Measurements from ENCODE around the gene ATP9B.

Gene ATP9B

DNA sequence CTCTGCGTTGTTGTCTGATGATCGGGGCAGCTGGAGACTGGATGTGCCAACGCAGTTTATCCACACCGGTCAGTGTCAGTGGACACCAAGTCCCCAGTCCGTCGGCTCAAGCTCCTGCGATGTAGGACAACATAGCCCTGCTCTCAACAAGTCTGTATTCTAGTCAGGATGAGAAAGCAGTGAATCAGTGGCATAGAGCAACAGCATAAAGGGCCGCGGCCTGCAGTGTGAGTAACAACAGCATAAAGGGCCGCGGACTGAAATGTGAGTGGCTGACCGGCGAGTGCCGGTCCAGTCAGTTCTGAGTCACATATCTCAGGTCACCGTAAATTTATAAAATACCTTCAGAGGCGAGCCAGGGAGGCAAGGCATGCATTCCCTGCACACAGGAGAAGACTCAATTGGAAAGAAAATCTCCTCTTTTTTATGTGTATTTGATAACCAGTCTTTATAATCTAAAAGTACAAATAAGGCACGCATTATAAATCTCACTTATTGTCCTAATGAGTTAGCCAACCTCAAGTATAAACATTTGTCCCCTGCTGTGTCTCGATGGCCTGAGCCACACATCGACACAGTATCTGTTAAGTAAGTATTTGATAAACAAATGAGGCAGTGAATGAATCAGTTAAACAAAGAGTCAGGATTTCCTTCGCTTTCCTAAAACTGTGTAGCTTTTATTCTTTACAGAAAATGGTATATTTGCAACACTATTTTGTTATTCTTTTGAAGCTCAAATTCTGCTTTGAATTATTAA lies 292.8 kb downstream of the ATP9B start:
- H3K27ac ChIP-seq (ENCODE audit: low read length) = no peak overlapping the region
- no peak for TF ChIP-seq EZH2phosphoT487 (IDR thresholded peaks at IDR 0.05; ENCODE audit: low read depth)
- TF ChIP-seq, protein P1, sequence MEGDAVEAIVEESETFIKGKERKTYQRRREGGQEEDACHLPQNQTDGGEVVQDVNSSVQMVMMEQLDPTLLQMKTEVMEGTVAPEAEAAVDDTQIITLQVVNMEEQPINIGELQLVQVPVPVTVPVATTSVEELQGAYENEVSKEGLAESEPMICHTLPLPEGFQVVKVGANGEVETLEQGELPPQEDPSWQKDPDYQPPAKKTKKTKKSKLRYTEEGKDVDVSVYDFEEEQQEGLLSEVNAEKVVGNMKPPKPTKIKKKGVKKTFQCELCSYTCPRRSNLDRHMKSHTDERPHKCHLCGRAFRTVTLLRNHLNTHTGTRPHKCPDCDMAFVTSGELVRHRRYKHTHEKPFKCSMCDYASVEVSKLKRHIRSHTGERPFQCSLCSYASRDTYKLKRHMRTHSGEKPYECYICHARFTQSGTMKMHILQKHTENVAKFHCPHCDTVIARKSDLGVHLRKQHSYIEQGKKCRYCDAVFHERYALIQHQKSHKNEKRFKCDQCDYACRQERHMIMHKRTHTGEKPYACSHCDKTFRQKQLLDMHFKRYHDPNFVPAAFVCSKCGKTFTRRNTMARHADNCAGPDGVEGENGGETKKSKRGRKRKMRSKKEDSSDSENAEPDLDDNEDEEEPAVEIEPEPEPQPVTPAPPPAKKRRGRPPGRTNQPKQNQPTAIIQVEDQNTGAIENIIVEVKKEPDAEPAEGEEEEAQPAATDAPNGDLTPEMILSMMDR (IDR thresholded peaks at IDR 0.05; ENCODE audit: low read depth, low read length) = no peak
- H3K79me2 ChIP-seq (ENCODE audit: low read length) = no peaks in the 10 kb centered on the region
- peaks cover 51% of the 10 kb centered on the region for H3K36me3 ChIP-seq (replicated peaks; ENCODE audit: low read depth, low read length)
- H2AFZ ChIP-seq (ENCODE audit: low read depth, low read length) = no peak overlapping the region
- H3K4me2 ChIP-seq (ENCODE audit: low read length) = no peak overlapping the region
- H3K9me3 ChIP-seq (ENCODE audit: insufficient read depth, low read length) = no peaks in the 10 kb centered on the region
- H3K4me3 ChIP-seq (ENCODE audit: low read length) = no peak overlapping the region
- H3K9ac ChIP-seq (ENCODE audit: low read length) = no peak overlapping the region
- H3K4me1 ChIP-seq (ENCODE audit: low read length) = no peaks in the 10 kb centered on the region
- no peaks in the 10 kb centered on the region for H4K20me1 ChIP-seq (ENCODE audit: insufficient read depth, low read length)
- H3K27me3 ChIP-seq (ENCODE audit: low read depth, low read length) = no peaks in the 10 kb centered on the region

DNA sequence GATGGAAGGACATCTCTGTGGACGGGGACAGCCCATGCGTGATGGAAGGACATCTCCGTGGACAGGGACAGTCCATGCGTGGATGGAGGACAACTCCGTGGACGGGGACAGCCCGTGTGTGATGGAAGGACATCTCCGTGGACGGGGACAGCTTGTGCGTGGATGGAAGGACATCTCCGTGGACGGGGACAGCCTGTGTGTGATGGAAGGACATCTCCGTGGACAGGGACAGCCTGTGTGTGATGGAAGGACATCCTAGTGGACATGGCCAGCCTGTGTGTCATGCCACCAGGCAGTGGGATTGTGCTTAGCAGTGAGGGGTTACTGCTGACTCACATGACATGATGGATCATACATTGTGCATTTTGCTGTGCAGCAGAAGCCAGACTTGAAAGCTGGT lies 296.5 kb downstream of the ATP9B start:
- Histone ChIP-seq H4K20me1 (ENCODE audit: insufficient read depth, low read length) (no peaks in the 10 kb centered on the region), H3K36me3 (replicated peaks; ENCODE audit: low read depth, low read length) (peaks cover 39% of the 10 kb centered on the region), H3K79me2 (ENCODE audit: low read length) (no peaks in the 10 kb centered on the region), H3K27me3 (ENCODE audit: low read depth, low read length) (no peaks in the 10 kb centered on the region), H3K4me2 (ENCODE audit: low read length) (no peak overlapping the region), H3K27ac (ENCODE audit: low read length) (no peak overlapping the region), H2AFZ (ENCODE audit: low read depth, low read length) (no peak overlapping the region), H3K9me3 (ENCODE audit: insufficient read depth, low read length) (no peaks in the 10 kb centered on the region), H3K4me3 (ENCODE audit: low read length) (no peak overlapping the region), H3K9ac (ENCODE audit: low read length) (no peak overlapping the region), H3K4me1 (ENCODE audit: low read length) (no peaks in the 10 kb centered on the region)
- TF ChIP-seq, protein P1 (IDR thresholded peaks at IDR 0.05; ENCODE audit: low read depth, low read length) = no peak
- TF ChIP-seq EZH2phosphoT487 (IDR thresholded peaks at IDR 0.05; ENCODE audit: low read depth) = no peak

DNA sequence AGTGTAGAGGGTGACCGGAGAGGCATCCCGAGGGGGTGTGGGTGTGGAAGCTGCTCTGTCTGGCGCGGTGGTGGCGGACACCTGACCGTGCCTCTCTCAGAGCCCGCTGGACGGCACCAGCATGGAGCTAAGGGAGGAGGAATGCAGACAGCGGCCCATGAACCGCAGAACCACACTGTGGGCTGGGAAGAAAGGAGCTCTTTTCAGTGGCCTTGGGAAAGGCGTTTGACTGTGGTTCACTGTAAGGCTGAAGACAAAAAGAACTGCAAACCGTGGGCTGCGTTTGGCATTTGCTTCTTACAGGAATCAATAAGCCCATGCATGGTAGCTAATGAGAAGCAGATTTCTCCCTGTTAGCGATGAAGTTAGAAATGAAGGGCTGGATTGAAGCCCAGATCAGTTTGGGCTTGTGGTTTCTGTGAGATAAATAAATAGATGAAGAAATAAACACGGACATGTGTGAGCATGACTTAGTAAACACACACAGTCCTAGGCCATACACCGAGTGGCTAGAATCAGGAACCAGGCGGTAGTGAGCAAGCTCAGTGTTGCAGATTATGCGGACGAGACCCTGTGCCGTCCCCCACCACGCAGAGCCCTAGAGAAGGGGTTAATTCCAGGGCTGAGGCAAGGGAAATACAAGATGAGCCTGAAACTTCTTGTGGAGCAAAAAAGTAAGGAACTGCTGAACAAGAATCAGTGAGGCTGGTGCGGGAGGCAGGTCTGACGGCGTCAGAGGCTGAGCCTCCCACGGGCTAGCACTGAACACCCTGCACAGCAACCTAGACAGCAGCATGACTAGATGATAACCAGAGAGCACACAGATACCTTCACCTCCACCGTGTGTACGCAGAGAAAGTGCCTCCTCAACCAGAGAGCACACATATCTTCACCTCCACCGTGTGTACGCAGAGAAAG lies 297.2 kb downstream of the ATP9B start:
- no peak overlapping the region for H3K4me2 ChIP-seq (ENCODE audit: low read length)
- H3K27ac ChIP-seq (ENCODE audit: low read length) = no peak overlapping the region
- H3K27me3 ChIP-seq (ENCODE audit: low read depth, low read length) = no peaks in the 10 kb centered on the region
- H3K36me3 ChIP-seq (replicated peaks; ENCODE audit: low read depth, low read length) = peaks cover 32% of the 10 kb centered on the region
- H3K9me3 ChIP-seq (ENCODE audit: insufficient read depth, low read length) = no peaks in the 10 kb centered on the region
- no peaks in the 10 kb centered on the region for H3K4me1 ChIP-seq (ENCODE audit: low read length)
- no peak overlapping the region for H3K4me3 ChIP-seq (ENCODE audit: low read length)
- H3K79me2 ChIP-seq (ENCODE audit: low read length) = no peaks in the 10 kb centered on the region
- no peak overlapping the region for H3K9ac ChIP-seq (ENCODE audit: low read length)
- no peak overlapping the region for H2AFZ ChIP-seq (ENCODE audit: low read depth, low read length)
- H4K20me1 ChIP-seq (ENCODE audit: insufficient read depth, low read length) = no peaks in the 10 kb centered on the region
- TF ChIP-seq, protein P1 (IDR thresholded peaks at IDR 0.05; ENCODE audit: low read depth, low read length) = no peak
- TF ChIP-seq EZH2phosphoT487 (IDR thresholded peaks at IDR 0.05; ENCODE audit: low read depth) = no peak

DNA sequence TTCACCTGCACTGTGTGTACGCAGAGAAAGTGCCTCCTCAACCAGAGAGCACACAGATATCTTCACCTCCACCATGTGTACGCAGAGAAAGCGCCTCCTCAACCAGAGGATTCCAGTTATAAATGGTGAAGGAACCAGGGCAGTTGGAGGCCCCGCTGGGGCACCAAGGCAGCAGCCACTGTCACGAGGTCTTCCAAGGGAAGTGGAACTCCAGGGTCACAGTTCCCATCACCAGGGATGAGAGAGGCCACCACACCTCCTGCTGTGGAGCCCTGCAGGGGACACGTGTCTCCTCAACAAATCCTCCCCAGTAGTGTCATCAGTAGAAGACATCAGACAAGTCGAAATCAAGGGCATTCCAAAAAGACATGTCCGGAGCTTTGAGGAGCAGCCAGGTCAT lies 298.3 kb downstream of the ATP9B start:
- H3K4me1 ChIP-seq (ENCODE audit: low read length) = no peaks in the 10 kb centered on the region

More for the DNA sequence above, 298.3 kb downstream of the ATP9B start:
- Histone ChIP-seq H3K9ac (ENCODE audit: low read length) (no peak overlapping the region), H3K36me3 (replicated peaks; ENCODE audit: low read depth, low read length) (peaks cover 21% of the 10 kb centered on the region), H4K20me1 (ENCODE audit: insufficient read depth, low read length) (no peaks in the 10 kb centered on the region), H3K79me2 (ENCODE audit: low read length) (no peaks in the 10 kb centered on the region), H3K9me3 (ENCODE audit: insufficient read depth, low read length) (no peaks in the 10 kb centered on the region), H3K4me3 (ENCODE audit: low read length) (no peak overlapping the region), H3K4me2 (ENCODE audit: low read length) (no peak overlapping the region), H3K27me3 (ENCODE audit: low read depth, low read length) (no peaks in the 10 kb centered on the region), H2AFZ (ENCODE audit: low read depth, low read length) (no peak overlapping the region), H3K27ac (ENCODE audit: low read length) (no peak overlapping the region)
- TF ChIP-seq, protein P1 (IDR thresholded peaks at IDR 0.05; ENCODE audit: low read depth, low read length) = no peak
- TF ChIP-seq EZH2phosphoT487 (IDR thresholded peaks at IDR 0.05; ENCODE audit: low read depth) = no peak
